ENCODE results near the gene PTPMT1.

Gene PTPMT1

DNA sequence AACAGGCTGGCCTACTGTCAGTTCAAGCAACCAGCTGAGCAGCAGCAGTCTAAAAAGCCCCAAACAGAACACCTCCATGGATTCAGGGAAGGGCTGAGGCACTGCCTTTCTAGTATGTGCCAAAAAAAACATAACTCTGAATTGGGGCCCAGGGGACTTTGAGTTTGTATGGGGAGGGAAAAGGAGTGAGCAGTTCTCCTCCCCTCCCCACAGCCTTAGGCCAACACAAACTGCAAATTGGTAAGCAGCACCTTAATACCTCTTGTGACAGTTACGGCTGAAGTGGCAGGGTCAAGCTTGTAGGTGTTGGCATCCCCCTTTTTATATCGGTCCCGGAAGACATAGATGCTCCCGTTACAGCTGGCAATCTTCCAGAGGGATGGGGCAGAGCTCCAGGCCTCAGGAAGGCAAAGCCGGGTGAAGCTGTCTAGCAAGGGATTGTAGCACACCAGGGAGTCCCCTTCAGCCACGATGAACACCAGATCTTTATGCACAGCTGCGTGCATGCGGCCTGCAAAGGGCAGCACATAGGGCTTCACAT is 7.4 kb downstream of the PTPMT1 start:
- in situ Hi-C loops (cut with HindIII; ENCODE audit: low pct_unique_long_range_greater_than_20kb, low sequenced_read_pairs): no loop called here
- TF ChIP-seq JUND (IDR thresholded peaks at IDR 0.05; ENCODE audit: low read depth): 0 out of 2 replicates have a peak, but pooled peaks have one; percentile 7
- peak in 1 of 2 experiments; percentile 54 for DNase-seq (ENCODE audit: low read depth in 1 of 2, low spot score in 1 of 2)

DNA sequence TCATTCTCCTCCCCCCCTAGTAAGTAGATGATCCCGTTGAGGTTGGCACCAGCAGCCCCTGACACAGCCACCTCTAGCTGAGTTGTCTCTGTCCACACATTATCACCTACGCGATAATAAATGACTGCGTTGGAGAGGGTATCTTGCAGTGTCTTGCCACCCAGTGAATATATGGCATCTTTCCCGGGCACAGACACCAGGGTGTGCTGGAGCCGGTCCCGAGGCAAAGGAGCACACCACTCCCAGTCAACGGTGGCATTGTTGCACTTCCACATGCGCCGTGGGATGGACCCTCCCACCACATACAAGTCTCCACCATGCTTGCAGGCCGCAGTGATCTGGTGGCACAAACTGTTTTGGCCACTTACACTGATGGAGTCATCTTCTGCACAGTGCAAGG is 7.9 kb downstream of the PTPMT1 start:
- in situ Hi-C loops (cut with HindIII; ENCODE audit: low pct_unique_long_range_greater_than_20kb, low sequenced_read_pairs): no loop called here
- TF ChIP-seq JUND (IDR thresholded peaks at IDR 0.05; ENCODE audit: low read depth): no peak
- no peak for DNase-seq (ENCODE audit: low read depth in 1 of 2, low spot score in 1 of 2)

DNA sequence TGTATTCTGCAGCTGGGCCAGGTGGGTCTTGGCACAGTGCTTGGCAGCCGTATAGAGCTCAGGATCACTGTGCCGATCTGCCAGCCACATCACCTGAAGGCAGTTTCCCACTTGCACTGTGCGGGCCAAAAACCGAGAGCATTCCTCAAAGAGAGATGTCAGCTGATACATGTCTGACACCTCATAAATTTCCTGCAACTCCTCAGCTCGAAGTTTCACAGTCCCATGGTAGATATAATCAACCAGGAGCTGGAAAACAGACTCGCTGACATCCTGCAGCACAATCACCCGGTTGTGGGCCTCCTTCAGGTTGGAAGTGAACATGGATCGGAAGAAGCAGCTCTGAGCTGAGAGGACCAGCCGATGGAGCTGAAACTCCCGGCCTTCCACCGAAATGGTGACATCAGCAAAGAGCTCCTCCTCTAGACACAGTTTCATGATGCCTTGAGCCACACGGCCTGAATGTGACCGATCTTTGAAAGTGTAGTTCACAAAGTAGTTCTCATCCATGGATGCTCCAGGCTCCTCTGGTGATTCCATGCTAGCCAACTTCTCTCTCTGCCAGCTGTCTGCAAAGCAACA is 12.2 kb downstream of the PTPMT1 start:
- peak; percentile 90 for TF ChIP-seq JUND (IDR thresholded peaks at IDR 0.05; ENCODE audit: low read depth)
- in situ Hi-C loops (cut with HindIII; ENCODE audit: low pct_unique_long_range_greater_than_20kb, low sequenced_read_pairs): no loop called here
- peak; percentile 76 to 91 for DNase-seq (ENCODE audit: low read depth in 1 of 2, low spot score in 1 of 2)

DNA sequence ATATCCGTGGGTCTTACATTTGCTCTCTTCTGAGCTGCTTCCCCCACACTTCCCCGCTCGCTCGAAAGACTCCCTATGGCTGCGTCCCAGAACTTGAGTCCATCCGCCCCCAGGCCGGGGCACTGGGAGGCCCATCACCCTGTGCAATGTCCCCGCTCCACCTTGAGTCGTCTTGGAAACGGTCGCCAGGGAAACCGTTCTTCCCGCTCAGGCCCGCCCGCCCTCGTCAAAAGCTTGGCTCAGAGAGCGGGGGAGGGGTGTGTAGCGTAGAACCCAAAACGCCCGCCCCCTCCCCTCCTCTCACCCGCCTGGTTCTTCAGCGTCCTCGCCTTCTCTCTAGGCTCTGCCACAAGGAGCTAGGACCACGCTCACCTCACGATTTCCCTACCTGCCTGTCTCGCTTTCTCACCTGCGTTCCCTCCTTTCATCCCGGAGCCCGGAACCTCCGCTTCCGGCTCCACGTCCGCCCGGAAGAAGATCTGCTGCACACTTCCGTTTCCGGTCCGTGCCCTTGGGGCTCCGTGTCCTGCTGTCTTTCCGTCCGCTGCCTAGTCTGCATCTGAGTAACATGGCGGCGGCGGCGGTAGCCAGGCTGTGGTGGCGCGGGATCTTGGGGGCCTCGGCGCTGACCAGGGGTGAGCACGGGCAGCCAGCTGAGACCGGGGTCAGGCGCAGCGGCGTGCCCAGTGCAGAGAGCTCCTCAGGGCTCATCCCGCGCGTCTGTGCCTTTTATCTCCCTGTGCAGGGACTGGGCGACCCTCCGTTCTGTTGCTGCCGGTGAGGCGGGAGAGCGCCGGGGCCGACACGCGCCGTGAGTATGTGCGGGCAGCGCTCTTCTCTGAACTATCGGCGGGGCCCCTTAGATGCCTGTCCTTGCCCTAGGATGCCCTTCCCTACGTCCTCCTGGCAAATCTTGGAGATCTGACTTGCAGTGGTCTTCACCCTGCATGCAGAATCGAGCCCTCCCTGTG is 13.4 kb downstream of the PTPMT1 start, which contains the start of the genes KBTBD4 and NDUFS3:
Gene KBTBD4, minus strand, starts transcription at position 447 of the 971 bp plus-strand sequence. Its CDS starts 19 bp downstream, at position 428.
Gene NDUFS3, plus strand, starts transcription at position 551 of the 971 bp plus-strand sequence. Its CDS starts 18 bp downstream, at position 569.
- in situ Hi-C loops (cut with HindIII; ENCODE audit: low pct_unique_long_range_greater_than_20kb, low sequenced_read_pairs): no loop called here
- DNase-seq (ENCODE audit: low read depth in 1 of 2, low spot score in 1 of 2): peak; percentile 86 to 96
- no peak for TF ChIP-seq JUND (IDR thresholded peaks at IDR 0.05; ENCODE audit: low read depth)

DNA sequence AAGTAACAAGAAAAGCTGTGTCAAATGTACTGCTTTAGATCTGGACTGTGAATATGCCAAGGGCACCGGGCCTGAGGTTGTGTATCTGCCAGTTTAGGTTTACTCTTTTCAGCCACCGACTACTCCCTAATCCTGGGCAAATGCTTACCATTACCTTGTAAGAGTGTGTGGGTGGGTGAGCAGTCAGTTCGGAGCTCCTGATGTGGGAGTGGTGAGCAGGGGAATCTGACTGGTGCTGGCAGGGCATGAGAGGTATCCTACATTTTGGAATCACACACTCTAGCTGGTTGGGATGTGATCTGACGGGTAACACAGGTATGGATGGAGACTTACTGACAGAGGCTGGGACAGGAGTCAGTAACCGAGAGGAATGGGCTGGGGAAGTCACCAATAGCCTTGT is 18.4 kb downstream of the PTPMT1 start:
- DNase-seq (ENCODE audit: low read depth in 1 of 2, low spot score in 1 of 2): no peak
- in situ Hi-C loops (cut with HindIII; ENCODE audit: low pct_unique_long_range_greater_than_20kb, low sequenced_read_pairs): no loop called here
- TF ChIP-seq JUND (IDR thresholded peaks at IDR 0.05; ENCODE audit: low read depth): no peak

DNA sequence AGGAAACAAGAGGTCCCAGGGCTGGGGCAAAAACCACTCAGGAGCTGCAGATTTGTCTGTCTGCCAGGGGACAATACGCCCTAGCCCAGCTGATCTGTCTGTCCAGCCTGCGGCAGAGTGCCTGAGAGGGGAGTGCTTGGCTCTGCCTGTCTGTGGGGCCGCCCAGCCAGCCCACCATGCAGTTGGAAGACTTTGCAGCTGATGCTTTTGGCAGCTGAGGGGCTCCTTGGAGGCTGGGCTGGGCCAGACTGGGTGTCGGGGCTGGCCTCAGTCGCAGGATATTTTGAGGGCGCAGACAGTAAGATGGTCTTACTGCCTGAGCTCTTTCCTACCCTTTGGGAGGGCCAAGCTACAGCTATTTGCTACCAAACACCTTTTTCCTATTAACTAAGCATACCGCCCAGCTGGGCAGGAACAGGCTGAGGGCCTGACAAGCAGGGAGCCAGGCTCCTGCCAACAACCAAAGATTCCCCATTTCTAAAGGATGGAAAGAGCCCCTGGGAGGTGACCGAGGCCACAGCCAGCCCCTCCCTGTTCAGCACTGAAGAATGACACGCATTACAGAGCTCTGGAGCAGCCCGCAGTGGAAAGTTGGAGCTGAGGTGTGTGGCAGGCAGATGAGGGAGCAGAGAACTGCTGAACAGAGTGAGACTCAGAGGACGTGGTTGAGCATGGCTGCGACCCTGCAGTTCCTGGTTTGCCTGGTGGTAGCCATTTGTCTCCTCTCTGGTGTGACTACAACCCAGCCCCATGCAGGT is 20.9 kb downstream of the PTPMT1 start, which contains the start of gene FAM180B:
Gene FAM180B, plus strand, starts transcription at position 581 of the 758 bp plus-strand sequence. Its CDS starts 91 bp downstream, at position 672.
- no peak for DNase-seq (ENCODE audit: low read depth in 1 of 2, low spot score in 1 of 2)
- in situ Hi-C loops (cut with HindIII; ENCODE audit: low pct_unique_long_range_greater_than_20kb, low sequenced_read_pairs): no loop called here
- TF ChIP-seq JUND (IDR thresholded peaks at IDR 0.05; ENCODE audit: low read depth): no peak

DNA sequence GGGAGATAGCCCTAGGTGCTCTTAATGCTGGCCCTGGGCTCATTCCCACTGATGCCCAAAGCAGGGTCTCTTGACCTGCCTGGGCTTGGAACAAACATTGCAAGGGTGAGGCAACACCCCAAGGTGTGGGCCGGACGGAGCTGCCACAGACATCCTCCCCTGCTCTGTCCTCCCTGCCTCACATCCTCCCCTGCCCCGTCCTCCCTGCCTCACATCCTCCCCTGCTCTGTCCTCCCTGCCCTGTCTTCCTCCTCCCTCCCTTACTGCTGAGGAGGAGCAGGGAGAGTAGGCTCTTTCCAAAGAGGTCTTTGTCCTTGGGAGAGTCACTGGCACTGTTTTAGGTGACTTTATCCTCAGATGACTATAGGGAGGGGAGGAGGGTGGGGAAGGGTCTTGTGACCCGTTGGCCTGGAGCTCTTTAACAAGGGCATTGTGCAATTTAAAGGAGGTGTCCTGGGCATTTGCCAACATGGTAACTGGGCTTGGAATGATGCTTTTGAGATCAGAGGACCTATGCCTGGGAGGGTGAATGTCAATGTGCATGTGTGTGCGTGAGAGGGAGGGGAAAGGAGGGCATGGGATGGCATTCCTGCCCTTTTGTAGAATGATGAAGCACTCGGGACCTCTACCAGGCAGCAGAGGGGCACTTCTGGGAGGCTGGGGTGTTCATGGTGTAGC is 21.8 kb downstream of the PTPMT1 start:
- TF ChIP-seq JUND (IDR thresholded peaks at IDR 0.05; ENCODE audit: low read depth): no peak
- in situ Hi-C loops (cut with HindIII; ENCODE audit: low pct_unique_long_range_greater_than_20kb, low sequenced_read_pairs): no loop called here
- DNase-seq (ENCODE audit: low read depth in 1 of 2, low spot score in 1 of 2): no peak

DNA sequence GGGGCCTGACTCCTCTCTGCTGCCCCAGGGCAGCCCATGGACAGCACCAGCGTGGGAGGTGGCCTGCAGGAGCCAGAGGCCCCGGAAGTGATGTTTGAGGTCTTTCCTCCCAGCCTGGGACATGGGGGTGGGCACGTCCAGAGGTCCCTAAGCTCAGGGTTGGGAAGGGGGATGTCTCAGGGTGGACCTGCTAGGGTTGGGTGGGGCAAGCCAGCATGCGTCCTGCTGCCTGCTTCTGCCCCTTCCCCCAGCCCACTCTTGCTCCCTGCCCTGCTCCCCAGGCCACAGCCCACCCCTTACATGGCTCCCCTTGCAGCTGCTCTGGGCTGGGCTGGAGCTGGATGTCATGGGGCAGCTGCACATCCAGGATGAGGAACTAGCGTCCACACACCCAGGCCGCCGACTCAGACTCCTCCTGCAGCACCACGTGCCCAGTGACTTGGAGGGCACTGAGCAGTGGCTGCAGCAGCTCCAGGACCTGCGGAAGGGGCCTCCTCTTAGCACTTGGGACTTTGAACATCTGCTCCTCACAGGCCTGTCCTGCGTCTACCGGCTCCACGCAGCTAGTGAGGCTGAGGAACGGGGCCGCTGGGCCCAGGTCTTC is 22.4 kb downstream of the PTPMT1 start:
- TF ChIP-seq JUND (IDR thresholded peaks at IDR 0.05; ENCODE audit: low read depth): no peak
- in situ Hi-C loops (cut with HindIII; ENCODE audit: low pct_unique_long_range_greater_than_20kb, low sequenced_read_pairs): no loop called here
- DNase-seq (ENCODE audit: low read depth in 1 of 2, low spot score in 1 of 2): no peak

DNA sequence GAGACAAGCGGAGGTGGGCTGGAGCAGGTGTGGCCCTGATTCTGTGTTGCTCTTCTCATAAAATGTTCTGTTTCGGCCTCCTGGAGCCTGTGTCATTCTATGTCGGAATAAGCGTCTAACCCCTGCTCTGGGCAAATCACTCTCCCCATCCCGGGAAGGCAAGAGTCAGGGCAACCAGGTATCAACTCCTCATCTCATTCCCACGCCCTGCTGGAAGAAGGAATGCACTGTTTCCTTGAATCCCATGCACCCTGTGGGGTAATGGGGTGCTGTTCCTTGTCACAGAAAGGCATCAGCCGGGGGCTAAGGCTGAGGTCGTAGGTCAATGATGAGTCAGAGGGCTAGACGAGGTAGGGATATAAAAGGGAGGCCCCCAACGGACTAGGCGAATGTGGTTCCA is 23.7 kb downstream of the PTPMT1 start:
- in situ Hi-C loops (cut with HindIII; ENCODE audit: low pct_unique_long_range_greater_than_20kb, low sequenced_read_pairs): no loop called here
- no peak for DNase-seq (ENCODE audit: low read depth in 1 of 2, low spot score in 1 of 2)
- no peak for TF ChIP-seq JUND (IDR thresholded peaks at IDR 0.05; ENCODE audit: low read depth)

DNA sequence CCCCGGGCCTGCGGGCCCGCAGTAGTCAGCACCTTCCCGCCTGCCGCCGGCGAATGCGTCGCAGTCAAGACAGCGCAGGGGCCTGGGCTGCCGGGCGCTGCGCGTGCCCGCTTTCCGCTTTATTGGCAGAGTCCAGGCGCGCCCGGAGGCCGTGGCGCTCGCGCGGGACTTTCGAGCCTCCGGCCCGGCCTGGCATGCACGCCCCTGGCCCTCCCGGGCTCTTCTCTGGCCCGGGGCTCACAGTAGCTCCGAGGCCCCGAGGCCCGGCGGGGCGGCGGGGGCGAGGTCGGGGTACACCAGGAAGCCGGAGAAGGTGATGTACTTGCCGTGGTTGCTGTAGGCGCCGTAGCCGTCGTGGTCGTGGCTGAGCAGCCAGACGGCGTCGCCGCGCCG is 24.2 kb downstream of the PTPMT1 start:
- DNase-seq (ENCODE audit: low read depth in 1 of 2, low spot score in 1 of 2): no peak
- TF ChIP-seq JUND (IDR thresholded peaks at IDR 0.05; ENCODE audit: low read depth): no peak
- in situ Hi-C loops (cut with HindIII; ENCODE audit: low pct_unique_long_range_greater_than_20kb, low sequenced_read_pairs): no loop called here
